Measurements from ENCODE around the gene CHORDC1.

The CHORDC1 gene

GRCh38 chr11:90254065-90254464 is 31.2 kb upstream of the CHORDC1 start:
- Histone ChIP-seq H3K36me3 (ENCODE audit: insufficient read depth, low read length) (no peaks in the 10 kb centered on the region), H3K9me2 (replicated peaks; ENCODE audit: low read depth, low read length) (no peaks in the 10 kb centered on the region), H3K79me2 (ENCODE audit: insufficient read depth, low read length) (no peaks in the 10 kb centered on the region), H3K4me3 (ENCODE audit: low read length, poor library complexity, severe bottlenecking) (no peak overlapping the region), H3K4me1 (ENCODE audit: insufficient read depth, low read length, poor library complexity, severe bottlenecking) (no peaks in the 10 kb centered on the region), H3F3A (ENCODE audit: low read depth) (no peaks in the 10 kb centered on the region), H3K27me3 (ENCODE audit: insufficient read depth, low read length, poor library complexity, severe bottlenecking) (no peaks in the 10 kb centered on the region), H2AFZ (ENCODE audit: low read length) (no peak overlapping the region), H3K9me3 (ENCODE audit: insufficient read depth, low read depth, low read length) (no peaks in the 10 kb centered on the region), H3K4me2 (ENCODE audit: low read depth, low read length, poor library complexity, severe bottlenecking) (no peak overlapping the region), H3K9ac (ENCODE audit: low read depth, low read length, poor library complexity, severe bottlenecking) (no peak overlapping the region), H4K20me1 (ENCODE audit: insufficient read depth, low read length, poor library complexity, severe bottlenecking) (no peaks in the 10 kb centered on the region)
- TF ChIP-seq CTCF (conservative IDR thresholded peaks at IDR 0.05; ENCODE audit: low read length): no peak
- no peak for TF ChIP-seq EZH2phosphoT487 (IDR thresholded peaks at IDR 0.05; ENCODE audit: borderline replicate concordance)

GRCh38 chr11:90252053-90252452 is 29.2 kb upstream of the CHORDC1 start:
- Histone ChIP-seq H4K20me1 (ENCODE audit: insufficient read depth, low read length, poor library complexity, severe bottlenecking) (no peaks in the 10 kb centered on the region), H2AFZ (ENCODE audit: low read length) (no peak overlapping the region), H3K79me2 (ENCODE audit: insufficient read depth, low read length) (no peaks in the 10 kb centered on the region), H3K9ac (ENCODE audit: low read depth, low read length, poor library complexity, severe bottlenecking) (no peak overlapping the region), H3K4me3 (ENCODE audit: low read length, poor library complexity, severe bottlenecking) (no peak overlapping the region), H3K4me1 (ENCODE audit: insufficient read depth, low read length, poor library complexity, severe bottlenecking) (no peaks in the 10 kb centered on the region), H3K4me2 (ENCODE audit: low read depth, low read length, poor library complexity, severe bottlenecking) (no peak overlapping the region), H3K27me3 (ENCODE audit: insufficient read depth, low read length, poor library complexity, severe bottlenecking) (no peaks in the 10 kb centered on the region), H3F3A (ENCODE audit: low read depth) (no peaks in the 10 kb centered on the region), H3K9me2 (replicated peaks; ENCODE audit: low read depth, low read length) (no peaks in the 10 kb centered on the region), H3K9me3 (ENCODE audit: insufficient read depth, low read depth, low read length) (no peaks in the 10 kb centered on the region), H3K36me3 (ENCODE audit: insufficient read depth, low read length) (no peaks in the 10 kb centered on the region)
- TF ChIP-seq CTCF (conservative IDR thresholded peaks at IDR 0.05; ENCODE audit: low read length) (no peak), EZH2phosphoT487 (IDR thresholded peaks at IDR 0.05; ENCODE audit: borderline replicate concordance) (no peak)

GRCh38 chr11:90251599-90251998 is 28.8 kb upstream of the CHORDC1 start:
- no peaks in the 10 kb centered on the region for H3K4me1 ChIP-seq (ENCODE audit: insufficient read depth, low read length, poor library complexity, severe bottlenecking)
- no peaks in the 10 kb centered on the region for H3K9me3 ChIP-seq (ENCODE audit: insufficient read depth, low read depth, low read length)
- H4K20me1 ChIP-seq (ENCODE audit: insufficient read depth, low read length, poor library complexity, severe bottlenecking): no peaks in the 10 kb centered on the region
- TF ChIP-seq EZH2phosphoT487 (IDR thresholded peaks at IDR 0.05; ENCODE audit: borderline replicate concordance): no peak
- TF ChIP-seq CTCF (conservative IDR thresholded peaks at IDR 0.05; ENCODE audit: low read length): no peak
- H3K4me3 ChIP-seq (ENCODE audit: low read length, poor library complexity, severe bottlenecking): no peak overlapping the region
- H2AFZ ChIP-seq (ENCODE audit: low read length): no peak overlapping the region
- no peaks in the 10 kb centered on the region for H3K79me2 ChIP-seq (ENCODE audit: insufficient read depth, low read length)
- no peak overlapping the region for H3K9ac ChIP-seq (ENCODE audit: low read depth, low read length, poor library complexity, severe bottlenecking)
- H3K4me2 ChIP-seq (ENCODE audit: low read depth, low read length, poor library complexity, severe bottlenecking): no peak overlapping the region
- no peaks in the 10 kb centered on the region for H3F3A ChIP-seq (ENCODE audit: low read depth)
- no peaks in the 10 kb centered on the region for H3K27me3 ChIP-seq (ENCODE audit: insufficient read depth, low read length, poor library complexity, severe bottlenecking)
- H3K9me2 ChIP-seq (replicated peaks; ENCODE audit: low read depth, low read length): no peaks in the 10 kb centered on the region
- H3K36me3 ChIP-seq (ENCODE audit: insufficient read depth, low read length): no peaks in the 10 kb centered on the region
